Activated CD4-positive, alpha-beta T cell treated with anti-CD3 and anti-CD28 coated beads for 36 hours (primary cell): ENCODE measurements around the gene CHRM4. TPM values are rescaled to one million over a fixed set of nuclear protein-coding genes. Genes with fewer than 3 reads are reported as not detected.

Experiments used
- ATAC-seq: fragments of 200-7000 bp; cut with Tn5 transposase; one replicate; pipeline ENCODE4 v1.10.0; 2021; ENCODE audit warnings: mild to moderate bottlenecking, moderate library complexity
- CTCF ChIA-PET: fragments of 350-600 bp; sonication (Branson Sonifier 250); formaldehyde crosslinking; loops from one replicate; lab custom pipeline; 2021; ENCODE audit warnings: antibody characterized with exemption; lab: Charles Lee
- POLR2A ChIA-PET: fragments of 350-600 bp; sonication (Branson Sonifier 250); formaldehyde crosslinking; loops from one replicate; lab custom pipeline; 2021; ENCODE audit warnings: antibody characterized with exemption, inconsistent platforms; lab: Charles Lee
- DNase-seq: peaks from one replicate; pipeline ENCODE4 v3.0.0-alpha.2; 2020
- H3K27ac Mint-ChIP-seq: one replicate; pipeline ENCODE4 v1.8.0; 2021; ENCODE audit warnings: mixed read lengths
- H3K27me3 Mint-ChIP-seq: one replicate; pipeline ENCODE4 v1.8.0; 2021; ENCODE audit warnings: mixed read lengths
- H3K36me3 Mint-ChIP-seq: one replicate; pipeline ENCODE4 v1.8.0; 2021; ENCODE audit warnings: low read depth, mixed read lengths
- H3K4me1 Mint-ChIP-seq: one replicate; pipeline ENCODE4 v1.8.0; 2021; ENCODE audit warnings: mixed read lengths
- H3K4me3 Mint-ChIP-seq: one replicate; pipeline ENCODE4 v1.8.0; 2021; ENCODE audit warnings: mild to moderate bottlenecking, moderate library complexity, mixed read lengths
- H3K9me3 Mint-ChIP-seq: one replicate; pipeline ENCODE4 v1.8.0; 2021; ENCODE audit warnings: low read depth, mixed read lengths
- intact Hi-C, 2 experiments: fragments of 100-400 bp; cut with DNase I in 1 of 2; cut with micrococcal nuclease in 1 of 2; formaldehyde crosslinking; loops; one replicate each; pipeline versions ENCODE4 v1.14.2 to v1.15.1; 2022 to 2024; cut with DNase I, micrococcal nuclease
- total RNA-seq, 2 experiments: library from RNA; stranded (reverse); gene quantifications; one replicate each; pipeline ENCODE4 v1.2.3, GENCODE V29; 2021

CHRM4 gene
- total RNA-seq, 2 experiments from 2014 or later = 0.19 TPM; not detected in 1

DNA sequence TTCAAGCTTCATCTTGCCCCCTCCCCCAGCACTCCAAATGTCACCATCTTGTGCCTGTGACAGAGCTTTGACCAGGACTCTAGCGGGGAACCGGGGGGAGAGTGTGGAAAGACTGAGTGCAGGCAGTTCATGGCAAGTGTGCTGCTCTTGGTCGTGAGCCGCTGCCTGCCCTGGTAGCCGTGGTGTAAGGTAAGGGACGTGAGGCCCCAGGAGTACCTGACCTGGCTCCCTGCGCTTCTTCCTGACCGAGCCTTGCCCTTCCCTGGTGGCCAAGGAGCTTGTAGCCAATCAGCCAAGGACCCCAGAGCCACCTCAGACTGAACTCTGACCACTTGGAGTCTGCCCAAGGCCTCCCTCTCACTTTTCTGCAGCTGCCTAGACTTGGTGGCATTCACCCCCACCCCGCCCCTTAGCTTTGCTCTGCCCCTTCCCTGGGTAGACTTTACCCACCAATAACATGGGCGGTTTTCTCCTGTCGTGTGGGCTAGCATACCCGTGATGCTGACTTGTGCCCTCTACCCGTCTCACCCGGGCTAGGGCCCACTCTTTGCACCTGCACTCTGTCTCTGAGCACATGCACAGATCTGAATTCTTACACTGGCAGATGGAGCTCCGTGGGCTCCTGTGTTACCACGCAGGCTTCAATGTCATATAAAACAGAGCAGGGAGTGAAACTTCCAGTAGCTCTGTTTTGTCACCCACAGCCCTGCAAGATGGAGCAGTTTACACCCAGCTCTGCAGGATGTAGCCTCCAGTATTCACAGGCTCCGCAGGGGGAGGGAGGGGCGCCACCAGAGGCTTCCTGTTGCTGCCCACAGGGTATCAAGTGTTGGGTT is 42.8 kb downstream of the CHRM4 start:
- peaks cover 18% of the 10 kb centered on the region for H3K36me3 Mint-ChIP-seq
- peaks cover 81% of the 10 kb centered on the region for H3K4me1 Mint-ChIP-seq
- H3K4me3 Mint-ChIP-seq = peak overlapping the region; percentile 90
- DNase-seq (peak; percentile 76), ATAC-seq (peak; percentile 23)
- ChIA-PET CTCF (interaction anchor here (0.5 to 13.2 kb wide), 11 partner anchors 8 to 183 kb away, joined by 3 to 141 read pairs (median 6); no protein-coding TSS in a partner anchor), POLR2A (interaction anchor here (0.6 to 1.2 kb wide), 5 partner anchors 10 to 203 kb away, joined by 3 to 4 read pairs (median 3); no protein-coding TSS in a partner anchor)
- peak overlapping the region; percentile 96 for H3K27ac Mint-ChIP-seq
- H3K9me3 Mint-ChIP-seq = no peaks in the 10 kb centered on the region
- intact Hi-C loops = loop anchor here (5.0 to 10.0 kb wide), 7 partner anchors 34 to 1781 kb away; partner anchors contain the start of genes CD82 (in 1 of the 2), CSTPP1 (in 1 of the 2), MADD (in 1 of the 2) and MDK (in 1 of the 2)
- H3K27me3 Mint-ChIP-seq = no peaks in the 10 kb centered on the region

DNA sequence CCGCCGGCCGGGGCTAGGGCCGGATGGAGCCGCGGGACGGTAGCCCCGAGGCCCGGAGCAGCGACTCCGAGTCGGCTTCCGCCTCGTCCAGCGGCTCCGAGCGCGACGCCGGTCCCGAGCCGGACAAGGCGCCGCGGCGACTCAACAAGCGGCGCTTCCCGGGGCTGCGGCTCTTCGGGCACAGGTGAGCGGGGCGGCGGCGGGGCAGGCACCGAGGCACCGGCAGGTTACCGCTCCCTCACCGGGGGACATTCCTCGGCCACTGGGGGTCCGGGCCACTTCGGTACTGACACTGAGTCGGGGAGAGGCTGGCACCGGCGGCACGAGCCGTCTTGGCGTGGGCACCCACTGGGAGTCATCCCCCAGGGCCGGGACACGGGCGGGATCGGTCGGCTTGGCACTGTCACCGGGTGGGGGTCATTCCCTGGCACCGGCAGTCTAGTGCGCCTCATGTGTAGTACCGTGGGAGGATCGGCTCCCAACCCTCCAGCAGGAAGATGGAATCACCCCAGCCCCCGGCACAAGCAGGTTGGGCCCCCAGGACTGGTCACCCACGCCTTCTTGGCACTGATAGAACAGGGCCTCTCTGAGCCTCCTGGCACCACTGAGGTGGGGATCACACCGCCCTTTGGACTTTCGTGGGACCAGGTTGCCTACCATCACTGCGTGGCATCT is 43.8 kb downstream of the CHRM4 start:
- H3K27me3 Mint-ChIP-seq = no peaks in the 10 kb centered on the region
- peak overlapping the region; percentile 90 for H3K4me3 Mint-ChIP-seq
- peak; percentile 44 for DNase-seq
- peaks cover 79% of the 10 kb centered on the region for H3K4me1 Mint-ChIP-seq
- no peak for ATAC-seq
- ChIA-PET POLR2A (interaction anchor here (0.6 to 1.2 kb wide), 2 partner anchors 17 to 204 kb away, joined by 3 read pairs; no protein-coding TSS in a partner anchor), CTCF (interaction anchor here (0.6 to 13.2 kb wide), 11 partner anchors 11 to 184 kb away, joined by 3 to 141 read pairs (median 5); no protein-coding TSS in a partner anchor)
- H3K9me3 Mint-ChIP-seq = no peaks in the 10 kb centered on the region
- intact Hi-C loops = loop anchor here (1.0 to 10.0 kb wide), 22 partner anchors 14 to 1780 kb away; partner anchors contain the start of genes PHF21A (in 2 of the 2), AMBRA1 (in 1 of the 2), ARHGAP1 (in 1 of the 2) and ATG13 (in 1 of the 2)
- H3K27ac Mint-ChIP-seq = peak overlapping the region; percentile 96
- peaks cover 15% of the 10 kb centered on the region for H3K36me3 Mint-ChIP-seq

DNA sequence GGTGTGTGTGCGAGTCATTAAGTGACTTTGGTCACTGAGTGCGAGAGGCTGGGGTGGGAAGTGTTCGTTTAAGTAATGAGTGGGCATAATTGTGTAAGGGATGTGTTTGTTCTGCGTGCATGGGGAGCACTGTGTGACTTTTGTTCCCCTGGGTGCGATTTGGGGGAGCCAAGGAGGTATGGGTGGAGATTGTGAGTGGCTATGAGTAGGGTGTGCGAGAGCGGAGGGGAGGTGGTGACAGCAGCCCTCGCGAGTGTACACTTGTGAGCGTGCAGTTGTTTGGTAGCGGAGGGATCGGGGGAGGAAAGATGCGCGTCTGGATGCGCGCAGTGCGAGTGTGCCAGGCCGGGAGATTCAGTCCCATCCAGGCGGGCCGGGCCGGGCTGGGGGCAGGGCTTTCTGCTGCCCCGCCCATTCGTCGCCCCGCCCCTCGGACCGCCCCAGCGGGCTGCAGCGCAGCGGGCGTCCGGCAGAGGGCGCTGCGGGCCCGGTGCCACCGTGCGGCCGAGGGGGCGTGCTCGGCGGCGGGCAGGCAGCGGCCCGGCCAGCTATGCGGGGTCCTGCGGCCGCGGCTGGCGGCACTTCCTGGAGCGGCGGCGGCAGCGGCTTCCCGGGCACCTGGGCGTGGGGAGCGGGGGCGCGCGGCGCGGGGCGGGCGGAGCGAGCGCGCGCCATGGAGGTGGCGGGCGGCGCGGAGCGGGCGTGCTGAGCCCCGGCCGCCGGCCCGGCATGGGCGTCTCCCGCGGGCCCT is 44.5 kb downstream of the CHRM4 start, which contains the start of gene DGKZ:
Gene DGKZ (plus strand): TSS at position 578 of the 751 bp plus-strand sequence. CDS start 197 bp downstream, outside the sequence.
- Mint-ChIP-seq H3K4me1 (peaks cover 81% of the 10 kb centered on the region), H3K36me3 (peaks cover 11% of the 10 kb centered on the region), H3K27me3 (no peaks in the 10 kb centered on the region), H3K9me3 (no peaks in the 10 kb centered on the region), H3K4me3 (peak within 1 kb of the TSS; percentile 90), H3K27ac (peak within 1 kb of the TSS; percentile 96)
- DNase-seq (peak; percentile 93), ATAC-seq (peak; percentile 66)
- CTCF ChIA-PET = interaction anchor here (0.6 to 13.2 kb wide), 8 partner anchors 11 to 109 kb away, joined by 3 to 141 read pairs (median 4); no protein-coding TSS in a partner anchor
- POLR2A ChIA-PET = interaction anchor here (0.7 to 1.2 kb wide), 3 partner anchors 13 to 16 kb away, joined by 4 to 5 read pairs (median 5); no protein-coding TSS in a partner anchor
- intact Hi-C loops = loop anchor here (1.0 to 10.0 kb wide), 22 partner anchors 14 to 1780 kb away; partner anchors contain the start of genes PHF21A (in 2 of the 2), AMBRA1 (in 1 of the 2), ARHGAP1 (in 1 of the 2) and ATG13 (in 1 of the 2)

DNA sequence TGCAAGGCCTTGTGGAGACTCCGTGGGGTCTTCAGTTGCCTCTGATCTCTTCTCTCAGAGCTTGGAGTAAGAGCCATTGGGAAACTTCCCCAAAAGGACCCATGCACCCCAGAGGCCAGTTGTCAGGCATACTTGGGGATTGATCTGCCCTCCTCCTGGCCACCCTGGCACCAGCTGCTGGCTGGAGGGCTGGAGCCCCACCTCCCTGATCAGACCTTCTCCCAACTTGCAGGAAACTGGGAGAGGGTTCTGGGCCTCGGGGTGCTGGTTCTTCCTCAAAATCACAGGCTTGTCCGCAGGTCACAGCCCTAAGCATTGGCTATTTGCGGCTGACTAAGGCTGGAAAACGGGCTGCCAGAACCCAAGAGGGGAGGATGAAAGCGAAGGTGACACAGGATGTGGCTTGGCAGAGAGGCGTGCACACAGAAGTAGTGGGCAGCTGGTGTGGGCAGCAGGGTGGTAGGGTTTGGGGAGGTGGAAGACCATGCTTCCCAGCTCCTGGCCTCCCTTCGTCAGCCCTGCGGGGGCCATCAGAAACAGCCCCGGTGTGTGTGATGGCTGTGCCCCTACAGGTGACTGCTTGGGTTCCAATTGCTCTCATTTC is 45.6 kb downstream of the CHRM4 start:
- Mint-ChIP-seq H3K4me1 (peaks cover 81% of the 10 kb centered on the region), H3K9me3 (no peaks in the 10 kb centered on the region), H3K4me3 (peak overlapping the region; percentile 74), H3K27ac (peak overlapping the region; percentile 89), H3K36me3 (peaks cover 11% of the 10 kb centered on the region), H3K27me3 (no peaks in the 10 kb centered on the region)
- CTCF ChIA-PET = interaction anchor here (0.7 to 13.2 kb wide), 9 partner anchors 12 to 108 kb away, joined by 3 to 139 read pairs (median 3); no protein-coding TSS in a partner anchor
- no peak for ATAC-seq
- DNase-seq = peak; percentile 67
- intact Hi-C loops = loop anchor here (2.0 to 10.0 kb wide), 8 partner anchors 15 to 1779 kb away; partner anchors contain the start of genes CD82 (in 1 of the 2), CSTPP1 (in 1 of the 2), MADD (in 1 of the 2) and MDK (in 1 of the 2)
- POLR2A ChIA-PET = interaction anchor here (0.6 to 1.2 kb wide), 6 partner anchors 12 to 991 kb away, joined by 3 to 5 read pairs (median 4); no protein-coding TSS in a partner anchor

DNA sequence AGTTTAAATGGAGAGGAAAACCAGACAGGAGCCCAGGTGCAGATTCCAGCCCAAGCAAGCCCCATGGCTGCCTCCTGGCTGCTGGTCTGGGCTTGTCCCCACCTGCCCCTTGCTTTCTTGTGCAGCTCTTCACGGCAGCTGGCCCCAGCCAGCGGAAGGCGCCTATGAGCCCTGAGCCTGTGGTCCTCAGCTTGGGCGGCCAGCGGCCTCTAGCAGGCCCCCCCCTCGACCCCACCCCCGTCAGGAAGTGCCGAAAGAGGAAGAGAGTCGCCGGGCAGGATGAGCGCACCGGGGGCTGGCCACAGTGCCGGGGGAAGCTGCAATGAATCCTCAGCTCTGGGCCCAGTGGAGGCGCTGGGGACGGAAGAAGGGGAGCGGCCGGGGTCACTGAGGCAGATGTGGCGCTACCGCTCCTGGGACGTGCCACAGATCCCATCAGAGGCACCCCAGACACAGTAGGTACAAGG is 46.4 kb downstream of the CHRM4 start:
- H3K36me3 Mint-ChIP-seq = peaks cover 11% of the 10 kb centered on the region
- no peaks in the 10 kb centered on the region for H3K27me3 Mint-ChIP-seq
- peaks cover 73% of the 10 kb centered on the region for H3K4me1 Mint-ChIP-seq
- H3K9me3 Mint-ChIP-seq = no peaks in the 10 kb centered on the region
- ChIA-PET CTCF (interaction anchor here (0.7 to 13.2 kb wide), 7 partner anchors 9 to 107 kb away, joined by 3 to 139 read pairs (median 3); no protein-coding TSS in a partner anchor), POLR2A (interaction anchor here (0.6 to 1.1 kb wide), 2 partner anchors 13 to 106 kb away, joined by 3 read pairs; no protein-coding TSS in a partner anchor)
- peak overlapping the region; percentile 75 for H3K27ac Mint-ChIP-seq
- ATAC-seq = no peak
- peak overlapping the region; percentile 74 for H3K4me3 Mint-ChIP-seq
- peak; percentile 43 for DNase-seq
- intact Hi-C loops = loop anchor here (5.0 to 10.0 kb wide), 7 partner anchors 37 to 1778 kb away; partner anchors contain the start of genes CD82 (in 1 of the 2), CSTPP1 (in 1 of the 2), MADD (in 1 of the 2) and MDK (in 1 of the 2)

DNA sequence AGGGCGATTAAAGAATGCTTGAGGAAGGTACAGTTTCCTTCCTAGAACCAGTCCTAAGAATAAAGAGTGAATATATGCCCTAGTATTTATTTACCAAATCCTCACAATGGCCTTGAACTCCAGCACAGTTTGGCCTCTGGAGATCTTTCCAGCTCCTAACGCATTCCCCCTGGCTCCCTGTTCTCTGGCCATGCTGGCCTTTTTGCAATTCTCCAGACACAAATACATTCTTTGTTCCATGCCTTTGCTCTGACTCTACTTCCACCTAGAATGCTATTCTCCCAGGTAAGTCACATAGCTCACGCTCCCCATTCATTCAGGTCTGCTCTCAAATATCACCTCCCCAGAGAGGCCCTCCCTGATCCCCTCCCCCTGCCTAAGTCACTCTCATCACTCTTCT is 48.1 kb downstream of the CHRM4 start:
- no peak overlapping the region for H3K27ac Mint-ChIP-seq
- peaks cover 63% of the 10 kb centered on the region for H3K4me1 Mint-ChIP-seq
- ATAC-seq = no peak
- no peak overlapping the region for H3K4me3 Mint-ChIP-seq
- no peaks in the 10 kb centered on the region for H3K9me3 Mint-ChIP-seq
- no peaks in the 10 kb centered on the region for H3K36me3 Mint-ChIP-seq
- POLR2A ChIA-PET = interaction anchor here (0.6 kb wide), 1 partner anchor 46 kb away, joined by 3 read pairs; no protein-coding TSS in a partner anchor
- CTCF ChIA-PET = interaction anchor here (1.0 to 13.2 kb wide), 6 partner anchors 9 to 94 kb away, joined by 3 to 139 read pairs (median 5); no protein-coding TSS in a partner anchor
- intact Hi-C loops = loop anchor here in 1 of 2 experiments (10.0 kb wide), 1 partner anchor 1081 kb away; the partner anchor contains the start of gene PSMC3
- DNase-seq = no peak
- H3K27me3 Mint-ChIP-seq = no peaks in the 10 kb centered on the region

DNA sequence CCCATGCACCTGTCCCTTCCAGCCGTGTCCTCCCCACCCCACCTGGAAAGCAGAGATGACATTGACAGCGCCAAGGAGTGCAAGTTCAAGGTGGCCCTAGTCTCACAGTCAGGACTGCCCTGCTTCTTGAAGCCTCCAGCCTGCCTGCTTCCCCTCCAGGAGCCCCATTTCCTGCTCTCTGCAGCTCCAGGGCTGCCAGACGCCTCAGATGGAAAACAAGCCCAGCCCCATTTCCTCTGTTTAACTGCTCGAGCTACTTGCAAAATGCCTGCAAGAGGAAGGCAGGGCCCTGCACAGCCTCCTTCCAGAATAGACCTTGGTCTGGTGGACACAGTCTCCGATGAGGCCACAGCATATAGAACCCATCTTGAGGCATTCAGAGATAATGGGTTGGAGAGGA is 49.3 kb downstream of the CHRM4 start:
- no peak overlapping the region for H3K4me3 Mint-ChIP-seq
- no peaks in the 10 kb centered on the region for H3K9me3 Mint-ChIP-seq
- POLR2A ChIA-PET = no interaction called here
- H3K36me3 Mint-ChIP-seq = no peaks in the 10 kb centered on the region
- no peaks in the 10 kb centered on the region for H3K27me3 Mint-ChIP-seq
- CTCF ChIA-PET = interaction anchor here (0.5 to 13.2 kb wide), 5 partner anchors 10 to 1502 kb away, joined by 3 to 139 read pairs (median 4); no protein-coding TSS in a partner anchor
- intact Hi-C loops = loop anchor here in 1 of 2 experiments (10.0 kb wide), 1 partner anchor 1083 kb away; the partner anchor contains the start of gene PSMC3
- DNase-seq (peak; percentile 43), ATAC-seq (no peak)
- H3K4me1 Mint-ChIP-seq = peaks cover 73% of the 10 kb centered on the region
- H3K27ac Mint-ChIP-seq = peak overlapping the region; percentile 48

DNA sequence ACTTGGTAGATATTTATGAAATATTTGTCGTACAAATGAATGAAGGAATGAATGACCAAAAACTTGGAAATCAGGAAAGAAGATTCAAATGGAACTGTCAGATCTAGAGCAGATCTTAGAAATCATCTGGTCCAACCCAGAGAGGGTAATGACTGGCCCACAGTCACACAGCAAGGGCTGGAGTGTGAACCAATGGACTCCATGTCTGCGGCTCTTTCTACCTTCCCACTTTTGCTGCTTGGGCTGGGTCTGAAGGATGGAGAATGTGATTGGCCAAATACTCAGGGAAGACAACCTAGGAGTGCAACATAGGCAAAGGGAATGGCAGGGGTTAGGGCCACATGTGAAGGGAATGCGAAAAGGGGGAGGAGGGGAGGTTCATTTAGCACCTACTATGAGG is 50.1 kb downstream of the CHRM4 start:
- H3K36me3 Mint-ChIP-seq = no peaks in the 10 kb centered on the region
- no peaks in the 10 kb centered on the region for H3K9me3 Mint-ChIP-seq
- H3K27ac Mint-ChIP-seq = no peak overlapping the region
- H3K4me3 Mint-ChIP-seq = no peak overlapping the region
- intact Hi-C loops = loop anchor here in 1 of 2 experiments (10.0 kb wide), 1 partner anchor 1083 kb away; the partner anchor contains the start of gene PSMC3
- no peaks in the 10 kb centered on the region for H3K27me3 Mint-ChIP-seq
- no peak for DNase-seq
- ChIA-PET CTCF (interaction anchor here (0.5 to 13.2 kb wide), 5 partner anchors 8 to 1503 kb away, joined by 3 to 139 read pairs (median 5); no protein-coding TSS in a partner anchor), POLR2A (no interaction called here)
- H3K4me1 Mint-ChIP-seq = peaks cover 73% of the 10 kb centered on the region
- ATAC-seq = no peak

DNA sequence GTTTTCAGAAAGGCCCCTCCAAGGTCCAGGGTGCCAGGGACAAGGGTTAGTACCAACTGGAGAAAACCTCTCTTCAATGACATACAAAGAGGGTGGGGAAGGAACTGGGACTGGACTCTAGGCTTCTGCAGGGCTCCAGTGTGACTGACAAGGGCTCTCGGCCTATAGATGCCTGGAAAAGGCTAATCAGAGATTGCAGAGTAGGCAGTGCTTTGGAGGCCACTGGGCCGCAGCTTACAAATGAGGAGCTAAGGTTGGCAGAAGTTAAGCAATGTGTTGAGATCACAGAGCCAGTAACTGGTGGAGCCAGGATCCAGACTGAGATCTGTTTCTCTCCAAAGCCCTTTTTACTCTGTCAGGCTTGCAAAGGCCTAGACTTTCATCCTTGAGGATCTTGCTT is 51.8 kb downstream of the CHRM4 start:
- H3K36me3 Mint-ChIP-seq = no peaks in the 10 kb centered on the region
- POLR2A ChIA-PET = interaction anchor here (1.5 kb wide), 1 partner anchor 10 kb away, joined by 6 read pairs; no protein-coding TSS in a partner anchor
- no peaks in the 10 kb centered on the region for H3K9me3 Mint-ChIP-seq
- H3K4me3 Mint-ChIP-seq = no peak overlapping the region
- intact Hi-C loops = loop anchor here in 1 of 2 experiments (10.0 kb wide), 1 partner anchor 1085 kb away; the partner anchor contains the start of gene PSMC3
- no peaks in the 10 kb centered on the region for H3K27me3 Mint-ChIP-seq
- no peak for DNase-seq
- CTCF ChIA-PET = interaction anchor here (1.3 to 2.5 kb wide), 3 partner anchors 9 to 101 kb away, joined by 6 to 7 read pairs (median 6); no protein-coding TSS in a partner anchor
- peak overlapping the region; percentile 59 for H3K27ac Mint-ChIP-seq
- no peak for ATAC-seq
- peaks cover 72% of the 10 kb centered on the region for H3K4me1 Mint-ChIP-seq
